T-helper 1 cell (primary cell): Measurements from ENCODE around the gene RPS6KB1.
A peak's percentile ranks its signal among the peaks of the same experiment; 100 is the strongest.
"Not testable (repeated sequence)": the region's sequence is repeated elsewhere in the genome, so short reads cannot be mapped to it uniquely, and the experiment has no call there.

Experiments used
- DNase-seq, 5 donors: peaks; one replicate each; pipeline ENCODE4 v3.0.0-alpha.2; 2012 to 2020

RPS6KB1 gene

DNA sequence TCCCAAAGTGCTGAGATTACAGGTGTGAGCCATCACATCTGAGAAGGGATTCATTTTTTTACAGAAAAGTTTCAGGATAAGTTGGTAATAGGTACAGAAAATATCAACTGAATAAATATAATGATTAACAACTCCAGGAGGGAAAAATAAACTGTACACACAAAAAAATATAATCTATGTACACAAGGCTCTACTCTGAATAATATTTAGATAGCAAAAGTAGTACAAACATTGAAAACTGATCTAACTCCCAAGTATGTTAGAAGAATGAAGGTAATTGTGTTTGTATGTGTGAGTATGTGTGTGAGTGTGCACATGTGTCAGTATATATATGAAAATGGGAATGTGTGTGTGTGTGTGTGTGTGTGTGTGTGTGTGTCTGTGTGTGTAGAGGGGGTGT lies 20.6 kb upstream of the RPS6KB1 start:
- DNase-seq: no peak

DNA sequence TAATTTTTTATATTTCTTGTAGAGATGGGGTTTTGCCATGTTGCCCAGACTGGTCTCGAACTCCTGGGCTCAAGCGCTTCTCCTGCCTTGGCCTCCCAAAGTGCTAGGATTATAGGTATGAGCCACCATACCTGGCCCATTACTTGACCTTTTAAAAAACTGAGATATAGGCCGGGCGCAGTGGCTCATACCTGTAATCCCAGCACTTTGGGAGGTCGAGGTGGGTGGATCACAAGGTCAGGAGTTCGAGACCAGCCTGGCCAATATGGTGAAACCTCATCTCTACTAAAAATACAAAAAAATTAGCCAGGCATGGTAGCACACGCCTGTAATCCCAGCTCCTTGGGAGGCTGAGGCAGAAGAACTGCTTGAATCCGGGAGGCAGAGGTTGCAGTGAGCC lies 19.5 kb upstream of the RPS6KB1 start:
- DNase-seq: not testable (repeated sequence)

DNA sequence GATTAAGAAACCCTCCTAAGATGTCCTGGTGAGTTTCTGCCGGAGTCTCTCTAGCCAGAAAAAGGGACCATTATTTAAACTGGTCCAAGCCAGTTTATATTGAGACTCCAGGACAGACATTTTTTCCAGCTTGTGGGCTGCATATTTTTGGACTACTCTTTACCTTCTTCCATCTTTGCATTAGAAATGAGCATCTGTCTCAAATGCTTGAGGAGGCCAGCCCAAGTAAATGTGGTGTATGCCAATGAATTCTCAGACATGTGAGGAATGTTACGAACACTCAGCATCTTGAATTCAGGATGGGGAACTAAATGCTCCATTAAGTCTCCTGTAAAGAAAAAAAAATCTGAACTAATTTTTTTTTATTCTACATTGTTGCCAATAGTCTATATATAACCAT lies 18.5 kb upstream of the RPS6KB1 start:
- DNase-seq: no peak

DNA sequence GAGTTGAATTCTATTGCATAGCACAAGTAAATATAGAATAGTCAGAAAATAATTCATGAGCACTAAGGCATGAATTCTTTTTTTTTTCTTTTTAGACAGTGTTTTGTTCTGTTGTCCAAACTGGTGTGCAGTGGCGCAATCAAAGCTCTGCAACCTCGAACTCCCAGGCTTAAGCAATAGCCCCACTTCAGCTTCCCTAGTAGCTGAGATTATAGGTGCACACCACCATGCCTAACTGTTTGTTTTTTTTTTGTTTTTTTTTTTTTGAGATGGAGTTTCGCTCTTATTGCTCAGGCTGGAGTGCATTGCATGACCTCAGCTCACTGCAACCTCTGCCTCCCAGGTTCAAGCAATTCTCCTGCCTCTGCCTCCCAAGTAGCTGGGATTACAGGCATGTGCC lies 16.8 kb upstream of the RPS6KB1 start:
- DNase-seq: no peak

DNA sequence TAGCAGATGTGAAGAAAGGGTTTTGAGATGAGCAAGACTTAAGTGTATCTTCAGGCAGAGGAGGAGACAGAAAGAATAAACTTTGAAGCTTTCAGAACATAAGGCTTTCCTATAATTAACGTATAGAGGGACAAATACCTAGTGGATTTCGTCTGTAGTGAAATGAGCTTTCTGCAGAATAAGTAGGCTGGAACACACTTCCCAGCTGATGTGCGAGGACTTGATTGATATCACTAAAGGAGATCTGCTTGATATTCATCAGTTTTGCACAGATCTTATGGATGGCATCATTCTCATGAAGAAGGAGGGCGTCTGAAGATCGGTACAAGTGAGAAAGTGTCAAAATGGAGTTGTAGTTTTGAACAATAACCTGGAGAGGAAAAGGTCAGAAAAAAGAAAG lies 15.0 kb upstream of the RPS6KB1 start:
- no peak for DNase-seq

DNA sequence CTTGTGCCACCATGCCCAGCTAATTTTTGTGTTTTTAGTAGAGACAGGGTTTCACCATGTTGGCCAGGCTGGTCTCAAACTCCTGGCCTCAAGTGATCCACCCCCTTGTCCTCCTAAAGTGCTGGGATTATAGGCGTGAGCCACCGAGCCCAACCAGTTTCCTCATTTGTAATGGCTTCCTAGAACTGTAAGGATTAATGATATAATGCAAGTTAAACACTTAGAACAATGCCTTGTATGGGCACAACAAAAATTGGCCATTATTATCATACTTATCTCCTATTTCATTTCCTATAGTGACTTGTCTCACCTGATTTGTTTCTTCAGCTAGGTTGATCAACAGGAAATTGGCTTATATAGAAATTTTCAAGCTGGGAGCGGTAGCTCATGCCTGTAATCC lies 14.3 kb upstream of the RPS6KB1 start:
- no peak for DNase-seq

DNA sequence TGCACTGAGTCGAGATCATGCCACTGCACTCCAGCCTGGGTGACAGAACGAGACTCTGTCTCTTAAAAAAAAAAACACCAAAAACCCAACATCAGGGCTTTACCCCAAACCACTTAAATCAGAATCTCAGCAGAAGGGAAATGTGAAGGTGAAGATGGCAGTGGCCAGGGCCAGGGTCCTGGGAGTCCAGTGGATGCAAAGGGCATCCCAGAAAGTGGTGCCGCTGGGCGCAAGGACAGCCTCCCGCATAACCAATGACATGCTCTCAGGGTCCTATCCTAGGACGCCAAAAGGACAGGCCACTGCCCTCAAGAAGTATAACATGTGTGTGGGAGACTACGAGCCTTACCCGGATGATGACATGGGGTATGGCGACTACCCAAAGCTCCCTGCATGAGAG lies 8.1 kb upstream of the RPS6KB1 start:
- no peak for DNase-seq

DNA sequence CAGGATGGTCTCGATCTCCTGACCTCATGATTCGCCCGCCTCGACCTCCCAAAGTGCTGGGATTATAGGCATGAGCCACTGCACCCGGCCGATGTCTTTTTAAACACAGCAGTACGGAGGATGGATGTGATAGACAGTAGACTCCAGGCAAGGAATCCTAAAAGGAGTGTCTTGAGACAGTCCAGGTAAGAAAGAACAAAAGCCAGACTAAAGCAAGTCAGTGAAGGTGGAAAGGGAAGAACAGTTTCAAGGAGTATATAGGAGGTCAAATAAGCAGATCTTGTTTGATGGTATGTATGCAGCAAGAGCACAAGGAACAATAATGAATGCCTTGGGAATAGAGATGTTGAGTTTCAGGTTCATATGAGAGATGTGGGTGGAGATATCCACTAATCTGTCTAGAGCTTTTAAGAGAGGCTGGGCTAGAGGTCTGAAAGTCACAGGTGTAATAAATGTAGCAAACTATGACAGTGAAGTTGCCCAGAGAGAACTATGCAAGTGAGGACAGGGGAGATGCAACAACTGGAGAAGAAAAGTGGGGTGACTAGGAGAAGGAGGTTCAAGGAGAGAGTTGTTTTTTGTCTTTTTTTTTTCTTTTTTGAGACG lies 4.7 kb upstream of the RPS6KB1 start:
- DNase-seq: no peak

DNA sequence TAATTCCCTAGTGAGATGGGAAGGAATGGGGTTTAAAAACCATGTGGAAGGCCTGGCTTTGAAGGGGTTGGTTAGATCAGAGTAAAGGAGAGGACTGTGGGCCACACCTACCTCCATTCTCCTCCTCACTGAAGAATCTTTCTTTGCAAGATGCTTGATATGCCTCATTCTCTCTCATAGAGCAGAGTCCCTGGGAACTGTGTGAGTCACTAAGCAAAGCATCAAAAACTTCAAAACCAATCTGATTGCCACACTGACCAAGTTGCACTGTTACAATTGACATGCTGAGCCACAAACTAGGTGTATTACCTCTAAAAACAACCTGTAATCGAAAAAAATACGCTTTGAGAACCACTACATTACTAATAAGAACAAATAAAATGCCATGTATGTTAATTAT lies 2.2 kb upstream of the RPS6KB1 start:
- no peak for DNase-seq

DNA sequence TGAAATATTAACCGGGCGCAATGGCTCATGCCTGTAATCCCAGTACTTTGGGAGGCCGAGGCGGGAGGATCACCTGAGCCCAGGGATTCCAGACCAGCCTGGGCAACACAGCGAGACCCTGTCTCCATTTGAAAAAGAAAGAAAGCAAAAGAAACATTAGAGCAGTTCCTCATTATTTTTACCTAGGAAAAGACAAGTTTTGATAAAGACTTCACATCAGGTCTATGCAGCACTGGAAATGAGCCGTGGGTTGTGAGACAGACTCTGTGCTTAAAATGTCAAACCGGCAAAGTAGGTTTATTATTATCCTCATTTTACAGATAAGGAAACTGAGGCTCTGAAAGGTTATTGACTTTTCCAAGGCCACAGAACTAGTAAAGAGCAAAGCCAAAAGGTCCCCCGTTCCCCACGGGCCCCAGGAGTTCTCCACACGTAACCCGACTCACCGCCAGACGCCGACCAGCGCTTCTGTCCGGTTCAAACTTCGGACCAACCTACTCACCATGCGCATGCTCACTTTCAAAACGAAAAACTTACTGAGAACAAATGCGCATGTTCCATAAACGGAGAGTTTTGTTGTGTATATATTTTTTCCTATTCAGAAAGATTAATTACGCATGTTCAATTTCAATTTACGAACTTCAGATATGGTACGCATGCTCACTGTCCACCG lies 534 bp upstream of the RPS6KB1 start:
- peak in 1 of 5 donors; percentile 3 for DNase-seq

DNA sequence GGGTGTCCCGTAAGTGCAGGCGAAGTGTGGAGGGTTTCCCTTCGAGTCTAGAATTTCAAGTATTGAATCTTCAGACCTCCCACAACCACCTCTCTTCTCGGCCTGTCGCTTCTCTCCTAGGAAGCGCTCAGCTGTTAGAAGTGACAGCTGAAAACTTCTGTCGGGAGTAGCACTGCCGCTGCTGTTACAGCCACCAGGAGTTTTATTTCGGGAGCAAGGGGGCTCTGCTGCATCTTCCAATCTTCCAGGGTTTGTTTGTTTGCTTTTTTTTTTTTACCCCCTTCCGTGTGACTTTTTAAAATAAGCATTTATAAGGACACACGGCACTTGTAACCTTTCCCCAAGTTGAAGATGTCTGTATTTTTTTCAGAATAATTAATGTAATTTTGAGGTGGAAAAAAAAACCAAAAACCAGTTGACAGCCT lies 767 bp downstream of the RPS6KB1 start:
- peak in 1 of 5 donors; percentile 28 for DNase-seq

DNA sequence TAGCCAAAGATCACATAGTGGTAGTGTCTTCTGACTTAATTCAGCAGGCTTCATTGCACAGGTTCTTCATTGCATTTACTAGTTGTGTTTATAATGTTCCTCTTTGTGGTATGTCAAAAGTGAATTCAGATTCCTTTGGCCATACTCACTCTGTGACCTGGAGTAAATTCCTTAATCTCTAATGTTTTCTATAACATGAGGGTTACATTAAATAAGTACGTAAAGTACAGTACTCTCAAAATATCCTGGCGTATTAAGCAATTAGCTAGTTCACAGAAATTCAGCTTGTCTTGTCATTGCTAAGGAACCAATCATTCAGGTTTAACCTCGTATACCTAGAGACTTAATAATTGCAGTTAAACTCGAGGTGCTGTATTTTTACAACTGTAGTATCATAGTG lies 4.2 kb downstream of the RPS6KB1 start:
- no peak for DNase-seq

DNA sequence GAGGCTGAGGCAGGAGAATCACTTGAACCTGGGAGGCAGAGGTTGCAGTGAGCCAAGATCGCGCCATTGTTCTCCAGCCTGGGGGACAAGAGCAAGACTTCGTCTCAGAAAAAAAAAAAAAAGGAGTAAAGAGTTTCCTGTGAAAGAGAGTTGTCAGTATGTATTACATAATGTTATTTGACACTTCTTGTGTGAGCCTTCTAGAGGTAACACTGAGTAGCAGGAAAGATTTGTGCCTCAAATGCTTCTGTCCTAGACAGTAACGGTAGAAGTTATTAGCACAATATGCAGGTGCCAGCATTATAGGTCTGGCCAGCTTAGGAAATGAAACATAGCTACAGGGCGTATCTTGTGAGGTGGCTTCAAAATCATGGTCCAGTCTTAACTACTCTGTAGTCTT lies 6.2 kb downstream of the RPS6KB1 start:
- DNase-seq: no peak

DNA sequence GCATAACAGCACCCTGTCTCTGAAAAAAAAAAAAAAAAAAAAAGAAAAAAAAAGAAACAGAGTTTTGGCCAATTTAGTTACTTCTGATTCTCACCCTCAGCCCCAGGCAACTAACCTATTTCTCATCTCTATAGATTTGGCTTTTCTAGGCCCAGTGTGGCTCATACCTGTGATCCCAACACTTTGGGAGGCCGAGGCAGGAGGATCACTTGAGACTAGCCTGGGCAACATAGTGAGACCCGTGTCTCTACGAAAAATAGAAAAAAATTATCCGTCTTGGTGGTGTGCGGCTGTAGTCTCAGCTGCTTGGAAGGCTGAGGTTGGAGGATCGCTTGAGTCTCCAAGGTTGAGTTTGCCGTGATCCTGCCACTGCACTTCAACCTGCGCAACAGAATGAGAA lies 8.7 kb downstream of the RPS6KB1 start:
- no peak for DNase-seq

DNA sequence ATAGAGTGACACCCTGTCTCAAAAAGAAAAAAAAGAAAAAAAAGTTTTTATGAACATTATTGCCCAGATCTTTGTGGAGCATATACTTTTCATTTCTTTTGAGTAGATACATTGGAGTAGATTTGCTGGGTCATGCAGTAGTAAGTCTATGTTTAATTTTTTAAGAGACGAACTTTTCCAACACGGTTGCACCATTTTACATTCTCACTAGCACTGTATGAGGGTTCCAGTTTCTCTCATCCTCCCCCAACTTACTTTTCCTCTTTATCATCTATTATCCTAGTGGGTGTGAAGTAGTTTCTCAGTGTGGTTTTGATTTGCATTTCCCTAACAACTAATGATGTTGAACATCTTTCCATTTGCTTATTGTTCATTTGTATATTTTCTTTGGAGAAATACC lies 10.5 kb downstream of the RPS6KB1 start:
- DNase-seq: no peak

DNA sequence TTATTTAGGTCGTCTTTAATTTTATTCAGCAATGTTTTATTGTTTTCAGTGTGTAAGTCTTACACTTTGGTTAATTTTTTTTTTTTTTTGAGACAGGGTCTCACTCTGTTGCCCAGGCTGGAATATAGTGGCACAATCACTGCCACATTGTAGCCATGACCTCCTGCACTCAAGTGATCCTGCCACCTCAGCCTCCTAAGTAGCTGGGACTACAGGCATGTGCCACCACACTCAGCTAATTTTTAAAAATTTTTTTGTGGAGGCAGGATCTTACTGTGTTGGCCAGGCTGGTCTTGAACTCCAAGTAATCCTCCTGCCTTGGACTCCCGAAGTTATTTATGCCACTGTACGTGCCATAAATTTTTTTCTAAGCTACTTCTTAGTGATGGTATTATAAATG lies 14.5 kb downstream of the RPS6KB1 start:
- DNase-seq: no peak

DNA sequence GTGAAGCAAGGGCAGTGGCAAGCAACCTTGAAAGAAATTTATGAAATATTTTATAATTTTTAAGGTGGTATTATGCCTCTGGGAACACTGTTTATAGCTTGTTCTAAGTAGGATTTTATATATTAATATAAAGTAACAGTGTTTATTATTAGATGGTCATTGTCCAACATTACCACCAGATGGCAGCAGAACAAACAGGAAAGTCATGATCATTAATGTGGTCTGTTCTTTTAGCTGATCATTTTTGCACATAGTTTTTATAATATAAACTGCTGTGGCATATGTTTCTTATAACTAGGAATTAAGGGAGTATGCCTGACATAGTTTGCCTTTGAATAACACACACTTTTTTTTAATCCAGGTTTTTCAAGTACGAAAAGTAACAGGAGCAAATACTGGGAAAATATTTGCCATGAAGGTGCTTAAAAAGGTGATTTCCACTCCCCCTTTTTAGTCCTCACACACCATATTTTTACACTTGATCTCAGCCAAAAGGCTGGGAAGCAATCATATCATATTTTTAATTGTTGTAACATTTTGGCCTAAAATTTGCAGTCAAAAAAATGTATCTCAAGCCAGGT lies 21.4 kb downstream of the RPS6KB1 start:
- DNase-seq: peak in 2 of 5 donors; percentile 11 to 41

DNA sequence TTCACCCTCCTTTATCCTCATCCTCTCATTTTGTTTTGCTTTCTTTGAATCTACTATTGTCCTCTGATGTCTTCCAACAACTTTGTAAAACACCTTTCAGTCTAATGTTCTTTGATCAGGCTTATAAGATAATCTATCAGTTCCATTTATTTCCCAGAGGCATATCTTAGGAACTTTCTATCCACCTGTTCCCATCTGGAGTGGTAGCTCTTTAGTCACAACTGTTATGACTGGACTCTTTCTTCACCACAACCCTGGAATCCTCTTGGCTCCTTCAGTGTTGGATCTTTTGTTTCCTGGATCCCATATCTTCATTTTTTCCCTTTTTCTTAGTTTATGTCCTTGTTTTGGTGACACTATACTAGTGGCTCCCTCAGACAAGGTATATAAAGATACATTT lies 23.5 kb downstream of the RPS6KB1 start:
- no peak for DNase-seq

DNA sequence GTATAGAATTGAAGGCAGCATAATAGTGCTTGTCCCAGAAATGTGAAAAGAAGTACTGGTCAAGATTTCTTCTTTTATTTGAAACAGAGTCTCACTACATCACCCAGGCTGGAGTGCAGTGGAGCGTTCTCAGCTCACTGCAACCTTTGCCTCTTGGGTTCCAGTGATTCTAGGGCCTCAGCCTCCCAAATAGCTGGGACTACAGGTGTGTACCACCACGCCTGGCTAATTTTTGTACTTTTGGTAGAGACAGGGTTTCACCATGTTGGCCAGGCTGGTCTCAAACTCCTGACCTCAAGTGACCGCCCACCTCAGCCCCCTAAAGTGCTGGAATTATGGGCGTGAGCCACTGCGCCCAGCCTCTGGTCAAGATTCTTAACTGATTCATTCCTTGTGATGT lies 27.7 kb downstream of the RPS6KB1 start:
- not testable (repeated sequence) for DNase-seq

DNA sequence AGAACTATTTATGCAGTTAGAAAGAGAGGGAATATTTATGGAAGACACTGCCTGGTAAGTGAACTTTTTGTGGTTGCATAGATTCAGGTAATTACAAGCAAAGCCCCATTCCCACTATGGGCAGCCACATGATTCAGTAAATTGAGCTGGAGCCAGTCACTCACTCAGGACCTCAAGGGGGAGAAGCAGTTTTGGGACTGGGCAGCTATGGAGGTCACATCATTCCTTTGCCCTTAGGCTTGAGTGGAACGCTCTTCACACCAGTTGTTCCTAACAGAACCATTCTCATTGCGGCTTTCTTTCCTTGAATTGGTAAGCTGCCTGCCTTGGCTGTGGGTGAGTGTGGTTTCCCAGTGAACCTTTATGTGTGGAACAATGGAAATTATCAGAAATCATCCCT lies 37.2 kb downstream of the RPS6KB1 start:
- not testable (repeated sequence) for DNase-seq

DNA sequence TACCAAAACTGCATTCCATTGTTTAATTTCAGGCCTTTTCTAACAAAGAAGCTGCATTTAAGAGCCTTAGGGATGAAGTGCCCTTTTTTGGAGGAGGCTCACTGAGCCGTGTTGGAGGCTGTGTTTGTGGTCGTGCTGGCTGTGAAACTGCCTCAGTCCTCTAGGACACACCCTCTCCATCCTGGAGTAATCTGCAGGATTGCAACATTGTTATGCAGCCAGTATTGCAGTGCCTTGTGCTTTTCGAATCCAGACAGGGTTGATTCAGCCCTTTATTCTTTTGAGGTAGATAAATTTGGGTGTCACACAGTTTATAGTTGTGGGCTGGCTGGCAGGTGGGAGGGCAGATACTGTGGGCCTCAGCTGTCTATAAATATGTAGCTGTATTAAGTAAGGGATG lies 37.8 kb downstream of the RPS6KB1 start:
- not testable (repeated sequence) for DNase-seq

DNA sequence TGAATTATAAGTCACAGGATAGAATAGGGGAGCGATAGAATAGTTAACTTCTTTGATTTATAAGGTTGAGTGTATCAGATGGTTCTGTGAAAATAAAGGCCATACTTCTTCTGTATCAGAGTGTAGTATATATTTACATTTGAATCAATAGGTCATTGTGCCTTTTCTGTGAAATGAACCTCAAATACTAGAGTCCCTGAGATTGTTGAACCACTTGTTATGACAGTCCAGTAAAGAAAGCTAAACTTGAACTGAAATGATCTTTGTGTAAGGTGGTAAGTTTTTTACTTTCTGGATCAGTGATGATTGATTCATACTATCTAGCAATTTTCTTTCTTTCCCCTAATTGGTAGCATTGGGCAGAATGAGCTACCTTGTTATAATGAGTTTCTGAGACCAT lies 40.4 kb downstream of the RPS6KB1 start:
- not testable (repeated sequence) for DNase-seq

DNA sequence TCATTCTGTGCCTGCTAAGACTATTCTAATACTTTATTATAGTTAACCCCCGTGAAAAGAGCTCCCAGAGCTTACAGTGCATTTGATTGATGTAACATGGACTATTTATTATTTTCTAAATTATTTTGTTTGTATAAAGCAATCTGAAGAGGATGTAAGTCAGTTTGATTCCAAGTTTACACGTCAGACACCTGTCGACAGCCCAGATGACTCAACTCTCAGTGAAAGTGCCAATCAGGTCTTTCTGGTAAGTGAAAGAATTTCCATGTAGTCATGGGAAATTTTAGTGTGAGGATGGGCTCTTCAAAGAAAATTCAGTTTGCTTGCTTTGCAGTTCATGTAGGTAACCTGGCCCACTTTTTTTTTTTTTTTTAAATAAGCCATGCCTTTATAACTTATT lies 47.8 kb downstream of the RPS6KB1 start:
- DNase-seq: peak in 1 of 5 donors; percentile 52

DNA sequence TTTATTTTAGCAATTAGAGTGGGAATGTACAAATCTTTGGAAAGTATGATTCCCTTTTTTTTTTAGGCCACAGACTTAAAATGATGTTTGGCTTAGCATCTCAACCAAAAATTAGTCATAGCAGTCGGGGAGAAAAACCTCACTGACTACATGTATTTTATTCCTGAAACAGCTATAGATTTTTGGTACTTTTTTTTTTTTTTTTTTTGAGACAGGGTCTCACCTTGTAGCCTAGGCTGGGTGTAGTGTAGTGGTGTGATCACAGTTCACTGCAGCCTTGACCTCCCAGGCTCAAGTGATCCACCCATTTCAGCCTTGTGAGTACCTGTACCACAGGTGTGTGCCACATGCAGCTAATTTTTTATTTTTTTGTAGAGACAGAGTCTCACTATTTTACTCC lies 48.2 kb downstream of the RPS6KB1 start:
- DNase-seq: no peak

DNA sequence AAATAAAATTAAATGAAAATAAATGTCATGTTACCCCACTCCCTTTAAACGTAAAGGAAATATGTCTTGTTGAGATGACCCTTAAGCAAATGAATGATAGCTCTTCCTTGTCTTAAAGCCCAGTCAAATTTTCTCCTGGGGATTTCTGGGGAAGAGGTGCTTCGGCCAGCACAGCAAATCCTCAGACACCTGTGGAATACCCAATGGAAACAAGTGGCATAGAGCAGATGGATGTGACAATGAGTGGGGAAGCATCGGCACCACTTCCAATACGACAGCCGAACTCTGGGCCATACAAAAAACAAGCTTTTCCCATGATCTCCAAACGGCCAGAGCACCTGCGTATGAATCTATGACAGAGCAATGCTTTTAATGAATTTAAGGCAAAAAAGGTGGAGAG lies 53.5 kb downstream of the RPS6KB1 start:
- DNase-seq: not testable (repeated sequence)
